T-helper 17 cell (primary cell): ENCODE measurements around the gene CNOT6. TPM values are rescaled to one million over a fixed set of nuclear protein-coding genes. Genes with fewer than 3 reads are reported as not detected.

Experiments used
- ATAC-seq: fragments of 150-1000 bp; cut with Tn5 transposase; 2 replicates; pipeline ENCODE4 v1.10.0; 2021; ENCODE audit warnings: mild to moderate bottlenecking, moderate library complexity
- DNase-seq, 3 donors: peaks; one replicate each; pipeline versions ENCODE4 v3.0.0 to v3.0.0-alpha.2; 2020 to 2021
- H3K9me3 ChIP-seq: one replicate; pipeline ENCODE4 v1.7.0; 2013; ENCODE audit warnings: low read length, mild to moderate bottlenecking; ENCODE audit not compliant: control insufficient read depth, poor library complexity, severe bottlenecking
- H3K27ac Mint-ChIP-seq: one replicate; pipeline ENCODE4 v1.8.0; 2022; ENCODE audit warnings: mild to moderate bottlenecking, moderate library complexity, mixed read lengths
- H3K27me3 Mint-ChIP-seq: one replicate; pipeline ENCODE4 v1.8.0; 2022; ENCODE audit warnings: mixed read lengths
- H3K36me3 Mint-ChIP-seq: one replicate; pipeline ENCODE4 v1.8.0; 2022; ENCODE audit warnings: low read depth, mixed read lengths
- H3K4me1 Mint-ChIP-seq: one replicate; pipeline ENCODE4 v1.8.0; 2022; ENCODE audit warnings: mild to moderate bottlenecking, mixed read lengths
- H3K4me3 Mint-ChIP-seq: one replicate; pipeline ENCODE4 v1.8.0; 2022; ENCODE audit warnings: mild to moderate bottlenecking, moderate library complexity, mixed read lengths
- total RNA-seq, 4 donors: library from RNA in 2 of 4; stranded (reverse) in 2 of 4; gene quantifications; one replicate each; pipeline ENCODE4 v1.2.3 and lab custom pipeline; 2022 to 2026

Gene CNOT6
- total RNA-seq, 2 donors from 2014 or later: 19.0 to 22.0 TPM

DNA sequence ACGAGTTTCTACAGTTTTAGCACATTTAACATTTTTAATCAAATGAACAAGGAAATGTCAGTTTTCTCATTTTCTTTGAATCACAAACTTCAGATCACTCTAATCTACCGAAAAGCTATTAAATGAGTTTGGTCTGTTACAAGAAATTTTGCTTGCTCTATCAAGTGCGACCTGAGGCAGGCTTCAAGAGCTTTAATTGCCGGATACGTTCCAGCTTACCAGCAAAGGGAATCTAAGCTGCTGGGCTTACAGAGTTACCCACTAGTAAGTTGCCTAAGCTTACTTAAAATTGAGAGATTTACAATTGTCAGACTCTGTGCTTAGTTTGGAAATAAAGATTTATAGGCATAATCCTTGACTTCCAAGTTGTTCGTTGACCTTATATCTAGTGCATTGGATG, 86.5 kb downstream of the CNOT6 start:
- DNase-seq (no peak), ATAC-seq (no peak)
- Mint-ChIP-seq H3K27ac (no peak overlapping the region), H3K4me1 (no peaks in the 10 kb centered on the region), H3K36me3 (no peaks in the 10 kb centered on the region), H3K4me3 (no peak overlapping the region), H3K27me3 (no peaks in the 10 kb centered on the region)
- no peaks in the 10 kb centered on the region for H3K9me3 ChIP-seq

DNA sequence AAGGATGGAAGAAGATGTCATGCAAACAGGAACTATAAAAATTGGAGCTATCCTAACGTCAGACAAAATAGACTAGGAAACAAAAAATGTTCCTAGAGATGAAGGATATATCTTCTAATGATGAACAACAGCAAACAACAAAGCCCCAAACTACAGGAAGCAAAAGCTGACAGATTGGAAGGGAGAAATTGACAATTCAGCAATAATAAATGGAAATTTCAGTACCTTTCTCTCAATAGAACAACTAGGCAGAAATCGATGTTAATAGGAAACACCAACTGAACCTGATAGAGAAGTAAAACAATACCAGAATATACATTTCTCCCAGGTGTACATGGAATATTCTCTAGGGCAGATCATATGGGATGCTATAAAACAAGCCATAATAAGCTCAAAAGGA, 89.6 kb downstream of the CNOT6 start:
- H3K4me1 Mint-ChIP-seq: no peaks in the 10 kb centered on the region
- no peak overlapping the region for H3K27ac Mint-ChIP-seq
- H3K36me3 Mint-ChIP-seq: no peaks in the 10 kb centered on the region
- no peak for DNase-seq
- H3K27me3 Mint-ChIP-seq: no peaks in the 10 kb centered on the region
- H3K9me3 ChIP-seq: no peaks in the 10 kb centered on the region
- no peak overlapping the region for H3K4me3 Mint-ChIP-seq
- ATAC-seq: no peak

- no peaks in the 10 kb centered on the region for H3K4me1 Mint-ChIP-seq
- DNase-seq: no peak
Observed at GRCh38 chr5:180586204-180586603, 92.0 kb downstream of the CNOT6 start.

DNA sequence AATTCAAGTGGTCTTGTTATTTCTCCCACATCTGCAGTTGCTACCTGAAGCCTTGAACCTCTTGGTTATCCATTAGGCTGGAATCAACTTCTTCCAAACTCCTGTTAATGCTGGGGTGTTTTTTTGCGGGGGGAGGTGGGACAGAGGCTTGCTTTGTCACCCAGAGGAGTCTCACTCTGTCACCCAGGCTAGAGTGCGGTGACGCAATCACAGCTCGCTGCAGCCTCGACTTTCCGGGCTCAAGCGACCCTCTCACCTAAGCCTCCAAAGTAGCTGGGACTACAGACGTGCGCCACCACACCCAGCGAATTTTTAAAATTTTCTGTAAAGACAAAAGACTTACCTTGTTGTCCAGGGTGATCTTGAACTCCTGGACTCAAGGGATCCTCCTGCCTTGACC, 92.7 kb downstream of the CNOT6 start:
- Mint-ChIP-seq H3K36me3 (no peaks in the 10 kb centered on the region), H3K27me3 (peaks cover 11% of the 10 kb centered on the region), H3K4me3 (no peak overlapping the region), H3K4me1 (no peaks in the 10 kb centered on the region), H3K27ac (no peak overlapping the region)
- DNase-seq (no peak), ATAC-seq (no peak)
- no peaks in the 10 kb centered on the region for H3K9me3 ChIP-seq

More at GRCh38 chr5:180586204-180586603, 92.0 kb downstream of the CNOT6 start:
- H3K36me3 Mint-ChIP-seq: no peaks in the 10 kb centered on the region
- H3K9me3 ChIP-seq: no peaks in the 10 kb centered on the region
- H3K27ac Mint-ChIP-seq: no peak overlapping the region
- no peak for ATAC-seq
- H3K4me3 Mint-ChIP-seq: no peak overlapping the region
- peaks cover 10% of the 10 kb centered on the region for H3K27me3 Mint-ChIP-seq

- H3K27me3 Mint-ChIP-seq: peaks cover 32% of the 10 kb centered on the region
- no peak overlapping the region for H3K4me3 Mint-ChIP-seq
- no peak for DNase-seq
- no peak for ATAC-seq
- H3K9me3 ChIP-seq: no peaks in the 10 kb centered on the region
- H3K27ac Mint-ChIP-seq: no peak overlapping the region
- H3K36me3 Mint-ChIP-seq: peaks cover 5% of the 10 kb centered on the region
- H3K4me1 Mint-ChIP-seq: peaks cover 5% of the 10 kb centered on the region
Observed at GRCh38 chr5:180589771-180590542, 95.8 kb downstream of the CNOT6 start.

DNA sequence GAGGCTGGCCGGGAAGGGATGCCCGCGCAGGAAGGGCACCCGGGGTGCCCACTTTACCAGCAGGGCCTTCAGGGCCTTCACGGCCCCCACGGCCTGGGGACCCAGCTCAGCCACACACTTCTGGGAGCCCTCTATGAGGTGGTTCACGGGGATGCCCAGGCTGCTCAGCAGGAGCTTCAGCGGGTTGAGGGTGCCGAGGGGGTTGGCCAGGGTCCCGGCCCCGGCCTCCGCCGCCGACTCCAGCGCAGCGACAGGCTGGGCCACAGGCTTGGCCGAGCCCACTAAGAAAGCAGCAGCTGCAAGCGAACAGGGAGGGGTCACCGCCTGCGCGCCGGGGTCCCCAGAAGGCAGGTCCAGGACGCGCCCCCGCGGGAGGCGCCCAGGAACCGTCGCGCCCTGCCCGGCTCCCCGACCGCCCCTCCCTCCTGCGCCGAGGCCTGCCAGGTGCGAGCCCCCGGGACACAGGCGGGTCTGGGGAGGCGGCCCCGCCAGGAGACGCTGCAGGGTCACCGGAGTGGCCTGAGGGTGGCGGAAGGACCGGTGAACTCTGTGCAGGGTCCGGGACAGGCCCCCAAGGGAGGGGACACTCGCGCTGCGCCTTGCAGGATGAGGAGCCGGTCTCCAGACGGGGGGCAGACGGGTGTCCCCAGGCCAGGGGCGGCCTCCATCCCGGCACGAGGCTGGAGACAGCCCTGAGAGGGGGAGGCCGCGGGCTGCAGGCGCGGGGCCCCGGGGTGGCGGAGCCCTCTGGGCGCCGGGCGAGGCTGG, 96.5 kb downstream of the CNOT6 start:
- ATAC-seq: no peak

DNA sequence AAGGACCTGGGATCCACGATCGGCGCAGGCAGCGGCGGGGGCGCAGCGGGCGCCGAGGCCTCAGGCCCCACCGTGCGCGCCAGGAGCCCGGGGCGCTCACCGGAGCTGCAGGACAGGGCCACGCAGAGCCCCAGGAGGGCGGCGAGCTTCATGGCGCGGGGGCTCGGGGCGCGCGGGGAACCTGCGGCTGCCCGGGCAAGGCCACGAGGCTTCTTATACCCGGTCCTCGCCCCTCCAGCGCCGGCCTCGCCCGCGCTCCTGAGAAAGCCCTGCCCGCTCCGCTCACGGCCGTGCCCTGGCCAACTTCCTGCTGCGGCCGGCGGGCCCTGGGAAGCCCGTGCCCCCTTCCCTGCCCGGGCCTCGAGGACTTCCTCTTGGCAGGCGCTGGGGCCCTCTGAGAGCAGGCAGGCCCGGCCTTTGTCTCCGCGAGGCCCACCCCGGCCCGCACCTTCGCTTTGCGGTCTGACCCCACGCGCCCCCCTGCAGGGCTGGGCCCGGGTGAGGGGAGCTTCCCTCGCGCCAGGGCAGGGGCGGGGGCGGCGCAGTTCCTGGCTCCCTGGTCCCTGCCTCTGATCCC, 97.2 kb downstream of the CNOT6 start, which contains the start of gene SCGB3A1:
TSS of gene SCGB3A1 (minus strand) at position 189 of the 577 bp plus-strand sequence. CDS start at position 152, 37 bp downstream.
- Mint-ChIP-seq H3K4me1 (peaks cover 5% of the 10 kb centered on the region), H3K36me3 (peaks cover 5% of the 10 kb centered on the region), H3K4me3 (no peak within 1 kb of the TSS), H3K27ac (no peak within 1 kb of the TSS), H3K27me3 (peaks cover 32% of the 10 kb centered on the region)
- ATAC-seq (no peak), DNase-seq (no peak)
- H3K9me3 ChIP-seq: no peaks in the 10 kb centered on the region

More for the DNA sequence above, 96.5 kb downstream of the CNOT6 start:
- Mint-ChIP-seq H3K4me3 (no peak overlapping the region), H3K36me3 (peaks cover 5% of the 10 kb centered on the region), H3K27me3 (peaks cover 32% of the 10 kb centered on the region), H3K4me1 (peaks cover 5% of the 10 kb centered on the region), H3K27ac (no peak overlapping the region)
- H3K9me3 ChIP-seq: no peaks in the 10 kb centered on the region
- DNase-seq: no peak

DNA sequence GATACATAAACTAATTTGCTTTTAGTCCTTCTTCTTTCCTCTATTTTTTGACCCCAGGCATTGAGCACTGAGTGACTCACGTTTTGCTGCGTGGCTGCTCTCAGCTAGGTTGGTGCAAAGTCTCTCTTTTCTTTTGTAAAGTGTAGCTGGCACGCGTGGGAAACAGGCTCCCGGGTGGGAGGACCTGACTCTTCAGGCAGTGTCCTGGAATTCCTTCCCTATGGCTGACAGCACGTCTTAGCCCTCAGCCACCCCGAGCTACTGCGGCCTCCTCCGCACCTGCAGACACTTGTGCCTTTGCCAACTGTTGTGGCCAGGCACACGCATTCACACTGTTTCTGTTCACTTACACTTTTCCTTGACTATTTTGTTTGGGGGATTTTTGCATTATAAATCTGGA, 98.0 kb downstream of the CNOT6 start:
- Mint-ChIP-seq H3K27ac (no peak overlapping the region), H3K4me1 (peaks cover 5% of the 10 kb centered on the region), H3K27me3 (peaks cover 32% of the 10 kb centered on the region), H3K36me3 (peaks cover 5% of the 10 kb centered on the region), H3K4me3 (no peak overlapping the region)
- no peaks in the 10 kb centered on the region for H3K9me3 ChIP-seq
- ATAC-seq: no peak
- no peak for DNase-seq

- no peak overlapping the region for H3K27ac Mint-ChIP-seq
- ATAC-seq (no peak), DNase-seq (no peak)
- H3K4me3 Mint-ChIP-seq: no peak overlapping the region
- peaks cover 38% of the 10 kb centered on the region for H3K27me3 Mint-ChIP-seq
- peaks cover 5% of the 10 kb centered on the region for H3K36me3 Mint-ChIP-seq
- peaks cover 5% of the 10 kb centered on the region for H3K4me1 Mint-ChIP-seq
- H3K9me3 ChIP-seq: no peaks in the 10 kb centered on the region
Observed at GRCh38 chr5:180593446-180594206, 99.4 kb downstream of the CNOT6 start.

DNA sequence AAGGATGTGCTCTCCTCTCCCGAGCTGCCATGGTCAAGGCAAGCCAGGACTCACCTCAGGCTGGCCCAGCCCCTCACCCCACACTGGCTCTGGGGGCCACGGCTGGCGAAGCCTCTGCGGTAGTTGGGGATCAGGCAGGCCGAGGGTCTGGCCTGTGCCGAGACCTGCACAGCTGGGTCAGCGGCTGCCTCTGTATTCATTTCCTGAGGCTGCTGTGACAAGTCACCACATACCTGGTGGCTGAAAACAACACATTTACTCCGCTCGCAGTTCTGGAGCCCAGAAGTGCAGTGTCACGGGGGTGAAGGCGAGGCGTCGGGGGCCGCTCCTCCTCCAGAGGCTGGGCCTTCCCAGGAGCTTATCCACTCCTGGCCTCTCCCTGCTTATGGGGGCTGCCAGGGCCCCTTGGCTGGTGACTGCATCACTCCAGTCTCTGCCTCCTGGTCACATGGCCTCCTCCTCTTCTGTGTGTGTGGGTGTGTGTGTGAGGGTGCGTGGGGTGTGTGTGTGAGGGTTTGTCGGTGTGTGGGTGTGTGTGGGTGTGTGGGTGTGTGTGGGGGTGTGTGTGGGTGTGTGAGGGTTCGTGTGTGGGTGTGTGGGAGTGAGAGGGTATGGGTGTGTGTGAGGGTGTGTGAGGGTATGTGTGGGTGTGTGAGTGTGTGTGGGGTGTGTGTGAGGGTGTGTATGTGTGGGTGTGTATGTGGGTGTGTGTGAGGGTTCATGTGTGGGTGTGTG, 100.3 kb downstream of the CNOT6 start:
- no peaks in the 10 kb centered on the region for H3K9me3 ChIP-seq
- DNase-seq (no peak), ATAC-seq (no peak)
- H3K27ac Mint-ChIP-seq: no peak overlapping the region
- peaks cover 32% of the 10 kb centered on the region for H3K27me3 Mint-ChIP-seq
- no peak overlapping the region for H3K4me3 Mint-ChIP-seq
- peaks cover 5% of the 10 kb centered on the region for H3K4me1 Mint-ChIP-seq
- peaks cover 5% of the 10 kb centered on the region for H3K36me3 Mint-ChIP-seq

DNA sequence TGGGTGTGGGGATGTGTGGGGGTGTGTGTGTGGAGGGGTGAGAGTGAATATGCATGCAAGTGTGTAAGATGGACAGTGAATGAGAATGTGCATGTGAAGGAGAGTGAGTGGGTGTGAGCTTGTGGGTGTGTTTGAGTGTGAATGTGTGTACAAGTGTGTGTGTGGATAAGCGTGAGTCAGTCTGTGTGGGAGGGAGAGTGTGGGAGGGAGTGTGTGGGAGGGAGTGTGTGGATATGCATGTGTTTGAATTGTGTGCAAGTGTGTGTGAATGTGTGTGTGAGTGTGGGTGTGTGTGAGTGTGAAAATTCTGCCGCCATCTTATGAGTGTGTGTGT, 100.8 kb downstream of the CNOT6 start:
- Mint-ChIP-seq H3K27ac (no peak overlapping the region), H3K4me3 (no peak overlapping the region)
- no peak for DNase-seq

DNA sequence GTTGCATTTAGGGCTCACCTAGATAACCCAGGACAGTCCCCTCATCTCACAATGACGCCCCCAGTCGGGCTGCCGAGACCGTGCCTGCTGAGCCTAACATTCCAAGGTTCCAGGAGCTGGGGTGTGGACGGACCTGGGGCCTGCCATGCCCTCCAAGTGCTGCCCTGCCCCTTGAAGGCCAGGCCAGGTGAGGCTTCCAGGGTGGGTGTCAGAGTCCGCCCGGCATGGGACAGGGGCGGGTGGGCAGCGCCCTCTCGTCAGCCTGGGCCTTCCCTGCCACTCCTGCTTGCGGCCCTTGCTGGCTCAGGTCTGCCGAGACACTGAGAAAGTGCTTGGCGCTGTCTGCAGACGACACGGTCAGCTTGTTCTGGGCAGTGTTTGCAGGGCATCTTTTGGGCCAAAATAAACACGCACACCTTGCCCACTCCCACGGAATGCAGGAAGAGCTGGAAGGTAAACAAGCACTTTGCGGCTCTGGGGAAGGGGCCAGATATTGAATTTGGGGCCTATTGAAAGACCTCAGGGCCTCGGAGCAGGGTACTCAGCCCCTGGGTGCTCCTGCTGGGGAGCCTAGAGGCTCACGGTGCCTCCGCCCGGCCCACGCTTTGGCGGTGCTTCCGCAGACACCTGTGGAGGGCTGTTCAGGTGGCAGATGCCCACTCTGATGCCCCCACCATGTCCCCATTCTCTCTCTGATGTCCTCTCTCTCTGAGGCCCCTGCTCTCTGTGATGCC, 101.4 kb downstream of the CNOT6 start:
- Mint-ChIP-seq H3K27ac (no peak overlapping the region), H3K27me3 (peaks cover 33% of the 10 kb centered on the region), H3K4me1 (peaks cover 5% of the 10 kb centered on the region), H3K4me3 (no peak overlapping the region), H3K36me3 (peaks cover 5% of the 10 kb centered on the region)
- DNase-seq (no peak), ATAC-seq (no peak)
- H3K9me3 ChIP-seq: no peaks in the 10 kb centered on the region

More for the DNA sequence above, 100.8 kb downstream of the CNOT6 start:
- no peak for ATAC-seq
- Mint-ChIP-seq H3K27me3 (peaks cover 28% of the 10 kb centered on the region), H3K4me1 (peaks cover 5% of the 10 kb centered on the region), H3K36me3 (peaks cover 5% of the 10 kb centered on the region)
- no peaks in the 10 kb centered on the region for H3K9me3 ChIP-seq
